Measurements from ENCODE around the gene MTA1. TPM values are rescaled to one million over a fixed set of nuclear protein-coding genes. Genes with fewer than 3 reads are reported as not detected.

Gene MTA1
- total RNA-seq, 2 experiments from 2014 or later = 106 to 115 TPM

- Mint-ChIP-seq H3K4me3 (no peak overlapping the region), H3K4me1 (ENCODE audit: low read depth) (no peaks in the 10 kb centered on the region), H3K27me3 (ENCODE audit: low read depth) (no peaks in the 10 kb centered on the region)
Observed at GRCh38 chr14:105458010-105458409, 38.4 kb downstream of the MTA1 start.

GRCh38 chr14:105458571-105458970, 38.9 kb downstream of the MTA1 start:
- CTCF ChIA-PET = no interaction called here
- no peaks in the 10 kb centered on the region for H3K27me3 Mint-ChIP-seq (ENCODE audit: low read depth)
- DNase-seq = no peak
- no peaks in the 10 kb centered on the region for H3K9me3 Mint-ChIP-seq
- no peaks in the 10 kb centered on the region for H3K4me1 Mint-ChIP-seq (ENCODE audit: low read depth)
- peaks cover 11% of the 10 kb centered on the region for H3K36me3 Mint-ChIP-seq (ENCODE audit: low read depth)
- H3K4me3 Mint-ChIP-seq = no peak overlapping the region
- intact Hi-C loops (cut with micrococcal nuclease) = no loop called here
- no peak overlapping the region for H3K27ac Mint-ChIP-seq

More at GRCh38 chr14:105458010-105458409, 38.4 kb downstream of the MTA1 start:
- Mint-ChIP-seq H3K36me3 (ENCODE audit: low read depth) (peaks cover 11% of the 10 kb centered on the region), H3K9me3 (no peaks in the 10 kb centered on the region), H3K27ac (no peak overlapping the region)
- no peak for DNase-seq
- CTCF ChIA-PET = no interaction called here
- intact Hi-C loops (cut with micrococcal nuclease) = no loop called here

- DNase-seq = no peak
- intact Hi-C loops (cut with micrococcal nuclease) = no loop called here
- CTCF ChIA-PET = no interaction called here
- H3K36me3 Mint-ChIP-seq (ENCODE audit: low read depth) = peaks cover 13% of the 10 kb centered on the region
- H3K27ac Mint-ChIP-seq = no peak overlapping the region
- no peaks in the 10 kb centered on the region for H3K27me3 Mint-ChIP-seq (ENCODE audit: low read depth)
- no peak overlapping the region for H3K4me3 Mint-ChIP-seq
- H3K4me1 Mint-ChIP-seq (ENCODE audit: low read depth) = no peaks in the 10 kb centered on the region
- no peaks in the 10 kb centered on the region for H3K9me3 Mint-ChIP-seq
Observed at GRCh38 chr14:105460116-105460515, 40.5 kb downstream of the MTA1 start.

GRCh38 chr14:105460616-105461015, 41.0 kb downstream of the MTA1 start:
- no peaks in the 10 kb centered on the region for H3K4me1 Mint-ChIP-seq (ENCODE audit: low read depth)
- no peak overlapping the region for H3K4me3 Mint-ChIP-seq
- peaks cover 9% of the 10 kb centered on the region for H3K36me3 Mint-ChIP-seq (ENCODE audit: low read depth)
- CTCF ChIA-PET = no interaction called here
- no peak for DNase-seq
- intact Hi-C loops (cut with micrococcal nuclease) = no loop called here
- no peaks in the 10 kb centered on the region for H3K27me3 Mint-ChIP-seq (ENCODE audit: low read depth)
- no peaks in the 10 kb centered on the region for H3K9me3 Mint-ChIP-seq
- H3K27ac Mint-ChIP-seq = no peak overlapping the region

GRCh38 chr14:105461903-105462302, 42.3 kb downstream of the MTA1 start:
- H3K4me3 Mint-ChIP-seq = no peak overlapping the region
- H3K27me3 Mint-ChIP-seq (ENCODE audit: low read depth) = no peaks in the 10 kb centered on the region
- CTCF ChIA-PET = no interaction called here
- DNase-seq = no peak
- H3K9me3 Mint-ChIP-seq = no peaks in the 10 kb centered on the region
- H3K36me3 Mint-ChIP-seq (ENCODE audit: low read depth) = peaks cover 9% of the 10 kb centered on the region
- intact Hi-C loops (cut with micrococcal nuclease) = no loop called here
- no peaks in the 10 kb centered on the region for H3K4me1 Mint-ChIP-seq (ENCODE audit: low read depth)
- no peak overlapping the region for H3K27ac Mint-ChIP-seq

- CTCF ChIA-PET = no interaction called here
- Mint-ChIP-seq H3K9me3 (no peaks in the 10 kb centered on the region), H3K27ac (no peak overlapping the region), H3K4me1 (ENCODE audit: low read depth) (no peaks in the 10 kb centered on the region), H3K27me3 (ENCODE audit: low read depth) (no peaks in the 10 kb centered on the region), H3K36me3 (ENCODE audit: low read depth) (peaks cover 9% of the 10 kb centered on the region), H3K4me3 (no peak overlapping the region)
- DNase-seq = no peak
- intact Hi-C loops (cut with micrococcal nuclease) = no loop called here
Observed at GRCh38 chr14:105464501-105464900, 44.9 kb downstream of the MTA1 start.

GRCh38 chr14:105465209-105466031, 45.8 kb downstream of the MTA1 start:
- no peaks in the 10 kb centered on the region for H3K27me3 Mint-ChIP-seq (ENCODE audit: low read depth)
- H3K4me1 Mint-ChIP-seq (ENCODE audit: low read depth) = no peaks in the 10 kb centered on the region
- intact Hi-C loops (cut with micrococcal nuclease) = no loop called here
- no peaks in the 10 kb centered on the region for H3K9me3 Mint-ChIP-seq
- DNase-seq = no peak
- CTCF ChIA-PET = no interaction called here
- H3K27ac Mint-ChIP-seq = no peak overlapping the region
- H3K36me3 Mint-ChIP-seq (ENCODE audit: low read depth) = peaks cover 9% of the 10 kb centered on the region
- no peak overlapping the region for H3K4me3 Mint-ChIP-seq

GRCh38 chr14:105466531-105467248, 47.1 kb downstream of the MTA1 start:
- Mint-ChIP-seq H3K4me3 (no peak overlapping the region), H3K27ac (no peak overlapping the region), H3K36me3 (ENCODE audit: low read depth) (peaks cover 4% of the 10 kb centered on the region), H3K9me3 (no peaks in the 10 kb centered on the region), H3K27me3 (ENCODE audit: low read depth) (no peaks in the 10 kb centered on the region), H3K4me1 (ENCODE audit: low read depth) (no peaks in the 10 kb centered on the region)
- DNase-seq = no peak
- intact Hi-C loops (cut with micrococcal nuclease) = no loop called here
- CTCF ChIA-PET = no interaction called here

- DNase-seq = no peak
- CTCF ChIA-PET = interaction anchor here (1.1 kb wide), 1 partner anchor 97 kb away, joined by 3 read pairs; no protein-coding TSS in a partner anchor
- no peak overlapping the region for H3K27ac Mint-ChIP-seq
- H3K27me3 Mint-ChIP-seq (ENCODE audit: low read depth) = no peaks in the 10 kb centered on the region
- H3K9me3 Mint-ChIP-seq = no peaks in the 10 kb centered on the region
- no peaks in the 10 kb centered on the region for H3K4me1 Mint-ChIP-seq (ENCODE audit: low read depth)
- peaks cover 4% of the 10 kb centered on the region for H3K36me3 Mint-ChIP-seq (ENCODE audit: low read depth)
- H3K4me3 Mint-ChIP-seq = no peak overlapping the region
- intact Hi-C loops (cut with micrococcal nuclease) = no loop called here
Observed at GRCh38 chr14:105467249-105467941, 47.8 kb downstream of the MTA1 start.

GRCh38 chr14:105467942-105468471, 48.4 kb downstream of the MTA1 start:
- CTCF ChIA-PET = interaction anchor here (0.6 to 1.5 kb wide), 3 partner anchors 18 to 98 kb away, joined by 3 to 6 read pairs (median 3); no protein-coding TSS in a partner anchor
- H3K4me3 Mint-ChIP-seq = no peak overlapping the region
- DNase-seq = no peak
- no peaks in the 10 kb centered on the region for H3K9me3 Mint-ChIP-seq
- no peak overlapping the region for H3K27ac Mint-ChIP-seq
- peaks cover 4% of the 10 kb centered on the region for H3K36me3 Mint-ChIP-seq (ENCODE audit: low read depth)
- no peaks in the 10 kb centered on the region for H3K27me3 Mint-ChIP-seq (ENCODE audit: low read depth)
- intact Hi-C loops (cut with micrococcal nuclease) = no loop called here
- no peaks in the 10 kb centered on the region for H3K4me1 Mint-ChIP-seq (ENCODE audit: low read depth)

GRCh38 chr14:105468621-105469241, 49.1 kb downstream of the MTA1 start:
- DNase-seq = no peak

More at GRCh38 chr14:105468621-105469241, 49.1 kb downstream of the MTA1 start:
- H3K4me1 Mint-ChIP-seq (ENCODE audit: low read depth) = no peaks in the 10 kb centered on the region
- no peaks in the 10 kb centered on the region for H3K27me3 Mint-ChIP-seq (ENCODE audit: low read depth)
- intact Hi-C loops (cut with micrococcal nuclease) = no loop called here
- H3K4me3 Mint-ChIP-seq = no peak overlapping the region
- H3K27ac Mint-ChIP-seq = no peak overlapping the region
- peaks cover 2% of the 10 kb centered on the region for H3K36me3 Mint-ChIP-seq (ENCODE audit: low read depth)
- CTCF ChIA-PET = interaction anchor here (0.6 to 1.5 kb wide), 3 partner anchors 17 to 99 kb away, joined by 3 to 6 read pairs (median 3); no protein-coding TSS in a partner anchor
- H3K9me3 Mint-ChIP-seq = no peaks in the 10 kb centered on the region

All from activated naive CD4-positive, alpha-beta T cell treated with anti-CD3 and anti-CD28 coated beads for 36 hours (primary cell).